ENCODE measurements around the gene HPCAL1.
A peak's percentile ranks its signal among the peaks of the same experiment; 100 is the strongest.

Gene HPCAL1

GRCh38 chr2:10304458-10305253 is 2.0 kb downstream of the HPCAL1 start:
- DNase-seq (ENCODE audit: low read depth in 1 of 2, low spot score in 1 of 2) = no peak
- TF ChIP-seq JUND (IDR thresholded peaks at IDR 0.05; ENCODE audit: low read depth) = no peak
- in situ Hi-C loops (cut with HindIII; ENCODE audit: low pct_unique_long_range_greater_than_20kb, low sequenced_read_pairs) = no loop called here

DNA sequence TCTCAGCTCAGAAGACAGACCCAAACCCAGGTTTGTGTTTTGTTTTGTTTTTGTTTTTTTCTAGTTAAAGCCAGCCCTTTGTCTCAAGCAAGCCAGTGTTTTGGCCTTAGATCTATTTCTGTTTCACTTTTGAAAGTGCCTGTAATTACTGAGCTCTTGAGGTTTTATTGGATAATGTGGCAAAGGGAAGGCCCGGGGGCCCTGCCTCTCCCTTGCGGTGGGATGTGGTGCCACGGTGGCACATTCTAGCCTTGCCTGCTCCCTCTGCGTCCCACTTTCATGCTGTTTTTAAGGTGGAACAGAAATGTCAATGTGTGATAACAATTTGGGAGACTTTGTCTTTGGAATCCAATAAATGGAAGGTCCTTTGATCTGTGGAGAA is 2.5 kb downstream of the HPCAL1 start:
- no peak for DNase-seq (ENCODE audit: low read depth in 1 of 2, low spot score in 1 of 2)
- in situ Hi-C loops (cut with HindIII; ENCODE audit: low pct_unique_long_range_greater_than_20kb, low sequenced_read_pairs) = no loop called here
- no peak for TF ChIP-seq JUND (IDR thresholded peaks at IDR 0.05; ENCODE audit: low read depth)

- in situ Hi-C loops (cut with HindIII; ENCODE audit: low pct_unique_long_range_greater_than_20kb, low sequenced_read_pairs) = no loop called here
- TF ChIP-seq JUND (IDR thresholded peaks at IDR 0.05; ENCODE audit: low read depth) = no peak
- peak in 1 of 2 experiments; percentile 42 for DNase-seq (ENCODE audit: low read depth in 1 of 2, low spot score in 1 of 2)
Observed at GRCh38 chr2:10305715-10306114, 3.0 kb downstream of the HPCAL1 start.

- in situ Hi-C loops (cut with HindIII; ENCODE audit: low pct_unique_long_range_greater_than_20kb, low sequenced_read_pairs) = no loop called here
- TF ChIP-seq JUND (IDR thresholded peaks at IDR 0.05; ENCODE audit: low read depth) = no peak
- DNase-seq (ENCODE audit: low read depth in 1 of 2, low spot score in 1 of 2) = no peak
Observed at GRCh38 chr2:10306901-10307463, 4.3 kb downstream of the HPCAL1 start.

DNA sequence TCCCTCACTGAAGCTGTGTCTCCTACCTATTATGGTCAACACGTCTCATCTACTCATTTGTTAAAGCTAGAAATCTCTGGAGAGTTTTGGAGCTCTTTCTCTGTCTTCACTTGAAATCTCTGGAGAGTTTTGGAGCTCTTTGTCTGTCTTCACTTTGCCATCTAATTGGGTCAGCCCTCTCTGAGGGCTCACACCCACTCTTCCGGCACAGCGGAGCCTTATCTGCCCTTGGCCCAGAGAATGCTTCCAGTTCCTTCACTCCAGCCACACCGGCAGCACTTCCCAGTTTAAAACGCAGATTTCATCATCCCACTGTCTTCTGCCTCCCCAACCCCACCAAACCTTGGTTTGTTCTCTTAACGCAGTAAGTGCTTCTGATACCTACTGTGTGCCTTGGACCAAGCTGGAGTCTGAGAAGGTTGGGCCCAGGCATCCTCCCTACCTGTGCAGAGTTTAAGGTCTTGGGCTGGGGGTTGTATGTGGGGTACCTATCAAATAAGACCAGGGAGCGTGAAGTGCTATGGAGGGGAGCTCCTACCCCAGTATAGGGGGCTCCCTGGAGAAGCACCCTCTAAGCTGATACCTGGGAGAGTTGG is 5.0 kb downstream of the HPCAL1 start:
- in situ Hi-C loops (cut with HindIII; ENCODE audit: low pct_unique_long_range_greater_than_20kb, low sequenced_read_pairs) = no loop called here
- no peak for DNase-seq (ENCODE audit: low read depth in 1 of 2, low spot score in 1 of 2)
- no peak for TF ChIP-seq JUND (IDR thresholded peaks at IDR 0.05; ENCODE audit: low read depth)

GRCh38 chr2:10308866-10309265 is 6.2 kb downstream of the HPCAL1 start:
- in situ Hi-C loops (cut with HindIII; ENCODE audit: low pct_unique_long_range_greater_than_20kb, low sequenced_read_pairs) = no loop called here
- DNase-seq (ENCODE audit: low read depth in 1 of 2, low spot score in 1 of 2) = no peak
- TF ChIP-seq JUND (IDR thresholded peaks at IDR 0.05; ENCODE audit: low read depth) = no peak

GRCh38 chr2:10309286-10309685 is 6.6 kb downstream of the HPCAL1 start:
- in situ Hi-C loops (cut with HindIII; ENCODE audit: low pct_unique_long_range_greater_than_20kb, low sequenced_read_pairs) = no loop called here

GRCh38 chr2:10310309-10310888 is 7.7 kb downstream of the HPCAL1 start:
- DNase-seq (ENCODE audit: low read depth in 1 of 2, low spot score in 1 of 2) = no peak
- TF ChIP-seq JUND (IDR thresholded peaks at IDR 0.05; ENCODE audit: low read depth) = no peak
- in situ Hi-C loops (cut with HindIII; ENCODE audit: low pct_unique_long_range_greater_than_20kb, low sequenced_read_pairs) = no loop called here

More at GRCh38 chr2:10309286-10309685, 6.6 kb downstream of the HPCAL1 start:
- no peak for DNase-seq (ENCODE audit: low read depth in 1 of 2, low spot score in 1 of 2)
- no peak for TF ChIP-seq JUND (IDR thresholded peaks at IDR 0.05; ENCODE audit: low read depth)

DNA sequence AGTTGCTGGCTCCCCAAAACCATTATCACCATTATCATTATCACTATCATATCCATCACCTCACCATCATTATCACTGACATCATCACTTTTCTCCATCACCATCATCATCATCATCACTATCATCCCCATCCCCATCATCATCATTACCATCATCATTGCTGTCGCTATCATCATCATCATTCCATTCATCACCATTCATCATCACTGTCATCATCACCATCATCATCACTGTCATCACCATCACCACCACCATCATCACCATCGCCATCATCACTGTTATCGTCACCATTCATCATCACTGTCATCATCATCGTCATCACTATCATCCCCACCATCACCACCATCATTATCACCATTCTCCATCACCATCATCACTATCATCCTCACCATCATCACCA is 9.0 kb downstream of the HPCAL1 start:
- no peak for DNase-seq (ENCODE audit: low read depth in 1 of 2, low spot score in 1 of 2)
- no peak for TF ChIP-seq JUND (IDR thresholded peaks at IDR 0.05; ENCODE audit: low read depth)
- in situ Hi-C loops (cut with HindIII; ENCODE audit: low pct_unique_long_range_greater_than_20kb, low sequenced_read_pairs) = no loop called here

GRCh38 chr2:10312437-10312957 is 9.8 kb downstream of the HPCAL1 start:
- no peak for DNase-seq (ENCODE audit: low read depth in 1 of 2, low spot score in 1 of 2)
- no peak for TF ChIP-seq JUND (IDR thresholded peaks at IDR 0.05; ENCODE audit: low read depth)
- in situ Hi-C loops (cut with HindIII; ENCODE audit: low pct_unique_long_range_greater_than_20kb, low sequenced_read_pairs) = no loop called here

DNA sequence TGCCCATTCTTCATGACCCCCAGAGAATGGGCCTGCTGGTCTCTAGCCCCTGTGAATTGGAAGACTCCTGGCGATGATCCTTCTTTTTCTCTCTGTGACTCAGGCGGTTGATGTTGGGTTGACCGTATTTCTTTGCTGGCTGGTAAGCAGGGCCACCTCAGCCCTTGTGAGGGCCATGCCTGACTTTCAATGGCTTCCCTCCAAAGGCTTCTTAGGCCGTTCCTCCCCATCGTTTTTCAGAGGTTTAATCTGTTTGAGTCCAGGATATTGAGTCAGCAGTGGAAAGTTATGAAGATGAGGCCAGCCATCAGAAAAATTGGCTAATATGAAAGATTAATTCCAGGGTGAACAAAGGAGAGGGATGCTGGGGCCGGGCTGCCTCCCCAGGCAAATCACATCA is 13.6 kb downstream of the HPCAL1 start:
- in situ Hi-C loops (cut with HindIII; ENCODE audit: low pct_unique_long_range_greater_than_20kb, low sequenced_read_pairs) = no loop called here
- no peak for DNase-seq (ENCODE audit: low read depth in 1 of 2, low spot score in 1 of 2)
- no peak for TF ChIP-seq JUND (IDR thresholded peaks at IDR 0.05; ENCODE audit: low read depth)

- no peak for DNase-seq (ENCODE audit: low read depth in 1 of 2, low spot score in 1 of 2)
- no peak for TF ChIP-seq JUND (IDR thresholded peaks at IDR 0.05; ENCODE audit: low read depth)
- in situ Hi-C loops (cut with HindIII; ENCODE audit: low pct_unique_long_range_greater_than_20kb, low sequenced_read_pairs) = no loop called here
Observed at GRCh38 chr2:10316860-10317259, 14.2 kb downstream of the HPCAL1 start.

DNA sequence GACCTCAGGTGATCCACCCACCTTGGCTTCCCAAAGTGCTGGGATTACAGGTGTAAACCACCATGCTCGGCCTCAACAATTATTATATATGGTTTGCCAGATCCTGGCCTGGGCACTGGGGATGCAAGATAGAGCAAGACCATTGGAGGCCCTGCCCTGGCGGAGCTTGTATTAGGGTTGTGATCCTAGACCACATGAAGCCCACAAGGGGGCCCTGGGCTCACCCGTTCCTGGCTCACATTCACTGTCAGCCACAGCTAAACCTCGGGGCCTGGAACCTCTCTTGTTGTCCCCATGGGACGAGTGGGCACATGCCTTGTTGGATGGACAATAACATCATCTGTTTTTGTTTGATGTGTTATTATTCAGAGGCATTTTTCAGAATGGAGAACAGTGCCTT is 14.9 kb downstream of the HPCAL1 start:
- in situ Hi-C loops (cut with HindIII; ENCODE audit: low pct_unique_long_range_greater_than_20kb, low sequenced_read_pairs) = no loop called here
- no peak for TF ChIP-seq JUND (IDR thresholded peaks at IDR 0.05; ENCODE audit: low read depth)
- DNase-seq (ENCODE audit: low read depth in 1 of 2, low spot score in 1 of 2) = no peak
